ENCODE measurements around the gene FAM20B. TPM values are rescaled to one million over a fixed set of nuclear protein-coding genes. Genes with fewer than 3 reads are reported as not detected.

Gene FAM20B
- total and polyA plus RNA-seq, 2 of the 8 experiments (the other 6 are each of a cell fraction or from before 2014, with no cell fraction given): 8.3 to 36.6 TPM

DNA sequence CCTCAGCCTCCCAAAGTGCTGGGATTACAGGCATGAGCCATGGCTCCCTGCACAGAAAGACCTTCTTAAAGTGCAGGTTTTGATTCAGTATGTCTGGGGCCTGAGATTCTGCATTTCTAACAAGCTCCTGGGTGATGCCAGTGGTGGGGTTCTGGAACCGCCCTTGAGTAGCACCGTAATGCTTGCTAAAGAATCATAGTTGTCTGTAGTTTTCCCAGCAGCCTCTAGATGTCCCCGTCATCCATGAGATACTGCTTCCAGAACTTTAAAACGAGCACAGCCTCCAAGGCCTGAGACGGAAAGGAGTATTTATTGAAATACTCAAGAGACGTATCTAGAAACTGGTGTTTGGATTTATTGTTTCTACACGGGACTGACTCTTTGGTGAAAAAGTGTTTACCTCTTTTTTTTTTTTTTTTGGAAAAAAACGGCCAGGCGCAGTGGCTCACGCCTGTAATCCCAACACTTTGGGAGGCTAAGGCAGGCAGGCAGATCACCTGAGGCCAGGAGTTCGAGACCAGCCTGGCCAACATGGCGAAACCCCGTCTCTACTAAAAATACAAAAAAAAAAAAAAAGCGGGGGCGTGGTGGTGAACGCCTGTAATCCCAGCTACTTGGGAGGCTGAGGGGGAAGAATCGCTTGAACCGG is 53.5 kb downstream of the FAM20B start:
- H3K36me3 ChIP-seq (ENCODE audit: control insufficient read depth in 2 of 4, insufficient read depth in 4 of 4, low read length in 3 of 4): no peaks in the 10 kb centered on the region
- H3K27ac ChIP-seq (ENCODE audit: low read depth, low read length): no peak overlapping the region
- peaks cover 0 to 10% (median 4%) of the 10 kb centered on the region in 4 experiments; a peak in 5 of 7 replicates for H3K4me1 ChIP-seq (replicated peaks in 1 of 4; ENCODE audit: control insufficient read depth in 3 of 4, insufficient read depth in 4 of 4, low read length in 3 of 4)
- H3K79me1 ChIP-seq (ENCODE audit: low read depth, low read length): peaks cover 3% of the 10 kb centered on the region; the same call in 1 of the 2 replicates
- ChIA-PET CTCF (ENCODE audit: partially characterized antibody) (interaction anchor here (0.6 to 3.6 kb wide), 38 partner anchors 9 to 1553 kb away, joined by 3 to 23 read pairs (median 4); partner anchors contain the start of gene XPR1), POLR2A (ENCODE audit: partially characterized antibody) (no interaction called here)
- H4K20me1 ChIP-seq (replicated peaks in 1 of 2; ENCODE audit: control insufficient read depth in 1 of 2, insufficient read depth in 2 of 2, low read length in 2 of 2): no peaks in the 10 kb centered on the region
- no peak overlapping the region for H2AFZ ChIP-seq (ENCODE audit: low read length)
- no peak overlapping the region for H3K18ac ChIP-seq (ENCODE audit: extremely low read depth, low read length)
- H2AK5ac ChIP-seq (ENCODE audit: low read depth, low read length): no peak overlapping the region
- no peak overlapping the region for H2BK5ac ChIP-seq (ENCODE audit: low read depth, low read length)
- H4K5ac ChIP-seq (ENCODE audit: insufficient read length, low read depth, low read length): no peak overlapping the region
- H3K9me3 ChIP-seq (ENCODE audit: insufficient read depth in 2 of 2, low read depth in 1 of 2, low read length in 1 of 2): no peaks in the 10 kb centered on the region
- no peaks in the 10 kb centered on the region for H3K79me2 ChIP-seq (ENCODE audit: control insufficient read depth in 1 of 2, insufficient read depth in 2 of 2, low read length in 2 of 2)
- FAIRE-seq (peak; percentile 58), DNase-seq (ENCODE audit: low read depth in 1 of 2, low spot score in 2 of 2) (no peak)
- no peak overlapping the region for H2BK20ac ChIP-seq (ENCODE audit: low read length)
- H2BK120ac ChIP-seq (replicated peaks; ENCODE audit: low read depth, low read length): no peak overlapping the region
- no peak overlapping the region for H3K14ac ChIP-seq (ENCODE audit: insufficient read length)
- no peak overlapping the region for H3K4ac ChIP-seq (replicated peaks; ENCODE audit: insufficient read length, low read depth, low read length)
- H3K23ac ChIP-seq (ENCODE audit: insufficient read length): no peak overlapping the region
- 41% methylated on average over 9 of the region's 18 CpGs; no CpG with 5 or more reads in 1 of the 2 experiments for WGBS, 2 experiments (ENCODE audit: extremely low coverage in 1 of 2, insufficient coverage in 1 of 2, insufficient read length in 1 of 2, insufficient replicate concordance in 2 of 2, low coverage in 1 of 2, low lambda C conversion rate in 2 of 2, missing lambda C conversion rate in 1 of 2)
- no peaks in the 10 kb centered on the region for H3K27me3 ChIP-seq (replicated peaks in 1 of 4; ENCODE audit: control insufficient read depth in 3 of 4, extremely low read depth in 1 of 4, insufficient read depth in 3 of 4, low read length in 3 of 4)
- no peak overlapping the region for H4K8ac ChIP-seq (ENCODE audit: extremely low read depth, insufficient read depth, low read length)
- TF ChIP-seq POLR2AphosphoS5 (IDR thresholded peaks at IDR 0.05; ENCODE audit: low read depth, low read length) (no peak), RAD21 (IDR thresholded peaks at IDR 0.05 in 1 of 2, conservative IDR thresholded peaks at IDR 0.05 in 1 of 2; ENCODE audit: low read depth in 2 of 2, low read length in 2 of 2) (peak; percentile 92 to 93)
- TF ChIP-seq, protein P1, sequence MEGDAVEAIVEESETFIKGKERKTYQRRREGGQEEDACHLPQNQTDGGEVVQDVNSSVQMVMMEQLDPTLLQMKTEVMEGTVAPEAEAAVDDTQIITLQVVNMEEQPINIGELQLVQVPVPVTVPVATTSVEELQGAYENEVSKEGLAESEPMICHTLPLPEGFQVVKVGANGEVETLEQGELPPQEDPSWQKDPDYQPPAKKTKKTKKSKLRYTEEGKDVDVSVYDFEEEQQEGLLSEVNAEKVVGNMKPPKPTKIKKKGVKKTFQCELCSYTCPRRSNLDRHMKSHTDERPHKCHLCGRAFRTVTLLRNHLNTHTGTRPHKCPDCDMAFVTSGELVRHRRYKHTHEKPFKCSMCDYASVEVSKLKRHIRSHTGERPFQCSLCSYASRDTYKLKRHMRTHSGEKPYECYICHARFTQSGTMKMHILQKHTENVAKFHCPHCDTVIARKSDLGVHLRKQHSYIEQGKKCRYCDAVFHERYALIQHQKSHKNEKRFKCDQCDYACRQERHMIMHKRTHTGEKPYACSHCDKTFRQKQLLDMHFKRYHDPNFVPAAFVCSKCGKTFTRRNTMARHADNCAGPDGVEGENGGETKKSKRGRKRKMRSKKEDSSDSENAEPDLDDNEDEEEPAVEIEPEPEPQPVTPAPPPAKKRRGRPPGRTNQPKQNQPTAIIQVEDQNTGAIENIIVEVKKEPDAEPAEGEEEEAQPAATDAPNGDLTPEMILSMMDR (IDR thresholded peaks at IDR 0.05; ENCODE audit: control extremely low read depth in 1 of 3, insufficient read depth in 1 of 3, low read depth in 1 of 3, low read length in 3 of 3): peak in 2 of 3 experiments; percentile 71 to 72; a peak in 3 of 4 replicates
- no peak overlapping the region for H3K4me2 ChIP-seq (ENCODE audit: insufficient read depth in 1 of 2, low read depth in 2 of 2, low read length in 2 of 2)
- H2BK12ac ChIP-seq (ENCODE audit: low read depth, low read length): no peak overlapping the region
- no peak overlapping the region for H3K9ac ChIP-seq (replicated peaks in 1 of 4; ENCODE audit: extremely low read depth in 1 of 4, low read depth in 3 of 4, low read length in 3 of 4)
- no peak overlapping the region for H4K91ac ChIP-seq (replicated peaks; ENCODE audit: insufficient read length, low read length)
- H3K23me2 ChIP-seq (ENCODE audit: low read depth, low read length): peaks cover 13% of the 10 kb centered on the region
- no peak overlapping the region for H3K56ac ChIP-seq (replicated peaks; ENCODE audit: insufficient read length, low read depth, low read length)
- no peak overlapping the region for H2BK15ac ChIP-seq (ENCODE audit: low read length)
- H3K4me3 ChIP-seq (ENCODE audit: extremely low read depth in 1 of 4, insufficient read depth in 2 of 4, low read depth in 3 of 4, low read length in 4 of 4): no peak overlapping the region
